Transverse colon (tissue), 4 donors: ENCODE data around the gene METAP2.

Experiments used
- EP300 ChIP-seq: sonication (generic); formaldehyde crosslinking; IDR thresholded peaks from one replicate; pipeline ENCODE4 v1.6.1; 2017; ENCODE audit warnings: antibody characterized with exemption, low read depth
- POLR2A ChIP-seq: fragments of 450-650 bp; IDR thresholded peaks from one replicate; pipeline ENCODE4 v1.6.1; 2016; ENCODE audit warnings: antibody characterized with exemption, mild to moderate bottlenecking, moderate library complexity
- POLR2AphosphoS5 ChIP-seq, 3 donors: sonication (generic); formaldehyde crosslinking; IDR thresholded peaks; one replicate each; pipeline ENCODE4 v1.6.1; 2016; ENCODE audit warnings: antibody characterized with exemption in 3 of 3
- TF ChIP-seq, protein P1 (sequence below), 5 experiments: fragments of 200-600 bp in 3 of 5; fragments of 450-650 bp in 2 of 5; sonication (generic) in 3 of 5; IDR thresholded peaks; 1 replicate in 2 of 5; 2 replicates in 3 of 5; pipeline ENCODE4 v1.5.1; 2016 to 2017; ENCODE audit warnings: antibody characterized with exemption in 5 of 5, inconsistent platforms in 3 of 5, mild to moderate bottlenecking in 2 of 5, moderate library complexity in 1 of 5

DNA sequence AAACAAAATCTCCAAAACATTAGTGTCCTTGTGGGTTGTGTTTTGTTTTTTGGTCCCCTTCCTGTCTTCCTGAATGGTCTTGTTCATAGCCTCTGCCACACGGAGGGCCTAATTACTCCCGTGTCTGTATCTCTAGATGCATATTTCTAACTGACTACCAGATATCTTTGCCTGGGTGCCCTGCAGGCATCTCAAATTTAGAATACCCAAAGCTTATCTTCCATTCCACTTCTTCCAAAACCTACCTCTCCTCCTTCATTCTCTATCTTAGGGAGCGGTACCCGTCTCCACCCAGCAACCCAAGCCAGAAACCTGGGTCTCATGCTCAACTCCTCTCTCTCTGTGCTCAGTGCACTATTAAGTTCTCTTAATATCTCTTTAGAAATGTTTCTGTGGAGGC, 10.9 kb upstream of the METAP2 start:
- TF ChIP-seq POLR2A, result no peak
- TF ChIP-seq, protein P1, sequence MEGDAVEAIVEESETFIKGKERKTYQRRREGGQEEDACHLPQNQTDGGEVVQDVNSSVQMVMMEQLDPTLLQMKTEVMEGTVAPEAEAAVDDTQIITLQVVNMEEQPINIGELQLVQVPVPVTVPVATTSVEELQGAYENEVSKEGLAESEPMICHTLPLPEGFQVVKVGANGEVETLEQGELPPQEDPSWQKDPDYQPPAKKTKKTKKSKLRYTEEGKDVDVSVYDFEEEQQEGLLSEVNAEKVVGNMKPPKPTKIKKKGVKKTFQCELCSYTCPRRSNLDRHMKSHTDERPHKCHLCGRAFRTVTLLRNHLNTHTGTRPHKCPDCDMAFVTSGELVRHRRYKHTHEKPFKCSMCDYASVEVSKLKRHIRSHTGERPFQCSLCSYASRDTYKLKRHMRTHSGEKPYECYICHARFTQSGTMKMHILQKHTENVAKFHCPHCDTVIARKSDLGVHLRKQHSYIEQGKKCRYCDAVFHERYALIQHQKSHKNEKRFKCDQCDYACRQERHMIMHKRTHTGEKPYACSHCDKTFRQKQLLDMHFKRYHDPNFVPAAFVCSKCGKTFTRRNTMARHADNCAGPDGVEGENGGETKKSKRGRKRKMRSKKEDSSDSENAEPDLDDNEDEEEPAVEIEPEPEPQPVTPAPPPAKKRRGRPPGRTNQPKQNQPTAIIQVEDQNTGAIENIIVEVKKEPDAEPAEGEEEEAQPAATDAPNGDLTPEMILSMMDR (IDR thresholded peaks at IDR 0.05), result no peak
- TF ChIP-seq EP300, result no peak
- no peak for TF ChIP-seq POLR2AphosphoS5 (IDR thresholded peaks at IDR 0.05)
